HepG2 (cell line): ENCODE measurements around the gene ADARB2. TPM values are rescaled to one million over a fixed set of nuclear protein-coding genes. Genes with fewer than 3 reads are reported as not detected.

Experiments used
- ATAC-seq: fragments of 200-7000 bp; cut with Tn5 transposase; 3 replicates; pipeline ENCODE4 v1.9.1; 2020; ENCODE audit warnings: mild to moderate bottlenecking, moderate library complexity
- BruUV-seq: library from RNA; stranded (reverse); fragments of 400-500 nt; replicated peaks from 2 replicates; lab custom pipeline; 2021; lab: Mats Ljungman, UMichigan
- CTCF ChIA-PET: fragments of 300-600 bp; formaldehyde crosslinking; extraction: SDS; loops from one replicate; lab custom pipeline; 2021; ENCODE audit warnings: low total read pairs, inconsistent platforms, low intra/inter-chr PET ratio; lab: Yijun Ruan, JAX
- POLR2A ChIA-PET: fragments of 350-600 bp; sonication (Branson Sonifier 250); formaldehyde crosslinking; loops from one replicate; lab custom pipeline; 2020; ENCODE audit warnings: antibody characterized with exemption, inconsistent platforms; lab: Yijun Ruan, JAX
- DNase-seq: peaks from one replicate; pipeline ENCODE4 v3.0.0-alpha.2; 2015; ENCODE audit warnings: low spot score
- FAIRE-seq: peaks from 3 replicates; lab custom pipeline; 2011; peaks lifted over from hg19 to GRCh38; lab: Jason Lieb, UNC
- H2AFZ ChIP-seq: one replicate; pipeline ENCODE4 v1.6.1; 2011; ENCODE audit warnings: low read length, inconsistent platforms
- H3K27ac ChIP-seq: fragments of 300-600 bp; 3 replicates; pipeline ENCODE4 v1.8.0; 2011; ENCODE audit warnings: mixed run types, mild to moderate bottlenecking, mixed read lengths, low read length, inconsistent platforms; ENCODE audit not compliant: insufficient read depth; ENCODE audit errors: extremely low read length
- H3K27me3 ChIP-seq, 2 experiments: fragments of 200-600 bp in 1 of 2; 2 replicates in 1 of 2; 3 replicates in 1 of 2; pipeline versions ENCODE4 v1.6.0 to v1.8.0; 2011; ENCODE audit warnings: low read length in 2 of 2, mild to moderate bottlenecking in 2 of 2, moderate library complexity in 2 of 2, inconsistent platforms in 1 of 2; ENCODE audit not compliant: insufficient read depth in 2 of 2, control insufficient read depth in 1 of 2
- H3K36me3 ChIP-seq, 2 experiments: fragments of 200-600 bp in 1 of 2; replicated peaks in 1 of 2; 2 replicates in 1 of 2; 3 replicates in 1 of 2; pipeline versions ENCODE4 v1.5.1 to v1.8.0; 2011; ENCODE audit warnings: low read length in 2 of 2, inconsistent platforms in 1 of 2; ENCODE audit not compliant: insufficient read depth in 2 of 2, control insufficient read depth in 1 of 2
- H3K4me1 ChIP-seq: 2 replicates; pipeline ENCODE4 v1.5.1; 2012; ENCODE audit warnings: low read length, inconsistent platforms; ENCODE audit not compliant: insufficient read depth
- H3K4me2 ChIP-seq: 2 replicates; pipeline ENCODE4 v1.6.0; 2011; ENCODE audit warnings: low read depth, low read length, inconsistent platforms
- H3K4me3 ChIP-seq, 3 experiments: fragments of 200-600 bp in 1 of 3; sonication (generic), shearing (Covaris generic) in 1 of 3; replicated peaks in 1 of 3; 2 replicates each; pipeline ENCODE4 v1.5.1; 2011 to 2016; ENCODE audit warnings: low read length in 3 of 3, inconsistent platforms in 2 of 3, low read depth in 2 of 3, mild to moderate bottlenecking in 2 of 3, control low read depth in 1 of 3, mixed read lengths in 1 of 3; ENCODE audit not compliant: insufficient read depth in 1 of 3
- H3K79me2 ChIP-seq: one replicate; pipeline ENCODE4 v1.6.1; 2011; ENCODE audit warnings: low read length, inconsistent platforms; ENCODE audit not compliant: insufficient read depth
- H3K9ac ChIP-seq: 2 replicates; pipeline ENCODE4 v1.6.0; 2011; ENCODE audit warnings: mild to moderate bottlenecking, low read depth, low read length, inconsistent platforms; ENCODE audit not compliant: insufficient read depth
- H3K9me3 ChIP-seq: 2 replicates; pipeline ENCODE4 v1.5.1; 2012; ENCODE audit warnings: mild to moderate bottlenecking, low read length
- H4K20me1 ChIP-seq: 2 replicates; pipeline ENCODE4 v1.6.0; 2011; ENCODE audit warnings: inconsistent platforms, mild to moderate bottlenecking, low read length, moderate library complexity; ENCODE audit not compliant: insufficient read depth
- ADNP ChIP-seq: sonication (generic); formaldehyde crosslinking; IDR thresholded peaks from 2 replicates; pipeline ENCODE4 v1.4.0; 2020; ENCODE audit warnings: missing genetic modification reagents
- BCL6 ChIP-seq: IDR thresholded peaks from 2 replicates; pipeline ENCODE4 v1.6.1; 2016; ENCODE audit warnings: missing genetic modification reagents, missing compliant biosample characterization
- HMG20B ChIP-seq: conservative IDR thresholded peaks from 2 replicates; pipeline ENCODE4 v1.6.1; 2016; ENCODE audit warnings: missing genetic modification reagents, missing compliant biosample characterization
- KDM2A ChIP-seq: sonication (generic); formaldehyde crosslinking; IDR thresholded peaks from 2 replicates; pipeline ENCODE4 v1.4.0; 2020; ENCODE audit warnings: low read depth, missing genetic modification reagents, borderline replicate concordance
- MEIS2 ChIP-seq: sonication (generic); formaldehyde crosslinking; IDR thresholded peaks from 2 replicates; pipeline ENCODE4 v1.9.0; 2021; ENCODE audit warnings: mild to moderate bottlenecking, missing genetic modification reagents
- TAF15 ChIP-seq: fragments of 200-400 bp; formaldehyde crosslinking; IDR thresholded peaks from one replicate; pipeline ENCODE4 v1.6.1; 2018; ENCODE audit warnings: mild to moderate bottlenecking, low read depth, low read length; ENCODE audit not compliant: poor library complexity, severe bottlenecking
- ZBTB14 ChIP-seq: sonication (generic); formaldehyde crosslinking; IDR thresholded peaks from 2 replicates; pipeline ENCODE4 v1.4.0; 2020; ENCODE audit warnings: missing genetic modification reagents
- ZNF318 ChIP-seq: sonication (generic); formaldehyde crosslinking; IDR thresholded peaks from 2 replicates; pipeline ENCODE4 v1.4.0; 2020; ENCODE audit warnings: mild to moderate bottlenecking, missing genetic modification reagents
- ZNF326 ChIP-seq: sonication (generic); formaldehyde crosslinking; IDR thresholded peaks from 2 replicates; pipeline ENCODE4 v1.4.0; 2020; ENCODE audit warnings: missing genetic modification reagents, borderline replicate concordance
- ZNF329 ChIP-seq: sonication (generic); formaldehyde crosslinking; IDR thresholded peaks from 2 replicates; pipeline ENCODE4 v1.9.0; 2021; ENCODE audit warnings: low read depth, mild to moderate bottlenecking, missing genetic modification reagents
- WGBS: methylation state at CpG from one replicate; pipeline ENCODE4 v1.1.6; 2017; ENCODE audit warnings: low lambda C conversion rate; 5-methylcytosine and 5-hydroxymethylcytosine counted together
- in situ Hi-C: cut with HindIII; loops from 2 replicates; pipeline ENCODE4 v1.10.0; 2017; ENCODE audit warnings: low pct_unique_long_range_greater_than_20kb; ENCODE audit not compliant: extremely low pct_ligation_motif_present
- intact Hi-C: fragments of 100-400 bp; cut with micrococcal nuclease; formaldehyde crosslinking; loops from one replicate; pipeline ENCODE4 v1.10.0; 2022; ENCODE audit not compliant: unreplicated experiment
- polyA plus RNA-seq, 8 experiments: library from polyadenylated mRNA; depleted of rRNA in 3 of 8; stranded (reverse) in 7 of 8; unstranded in 1 of 8; fragments of >200 nt; fragmentation: Illumina TruSeq in 4 of 8; extraction: Trizol in 4 of 8; gene quantifications; 2 replicates each; pipeline versions ENCODE4 v1.2.1 to v1.2.3, GENCODE V29; 2011 to 2016; ENCODE audit warnings: low read depth in 4 of 8, missing spikeins in 1 of 8, mixed read lengths in 1 of 8; ENCODE audit not compliant: insufficient read depth in 1 of 8
- total RNA-seq, 5 experiments: library from RNA; depleted of rRNA; stranded (reverse); fragments of >200 nt; fragmentation: Illumina TruSeq; extraction: Trizol; gene quantifications; 2 replicates each; pipeline ENCODE4 v1.2.3, GENCODE V29; 2016; ENCODE audit warnings: low read depth in 1 of 5
- TF ChIP-seq, protein P1 (sequence below): sonication (generic); formaldehyde crosslinking; IDR thresholded peaks from 2 replicates; pipeline ENCODE4 v1.8.0; 2022; ENCODE audit warnings: low read depth, missing genetic modification reagents
- TF ChIP-seq, protein P2 (sequence below), 2 experiments: fragments of 450-650 bp in 1 of 2; sonication (generic) in 1 of 2; formaldehyde crosslinking; IDR thresholded peaks; 2 replicates each; pipeline versions ENCODE4 v1.5.0 to v1.8.0; 2020 to 2022; ENCODE audit warnings: mild to moderate bottlenecking in 1 of 2, missing genetic modification reagents in 1 of 2

The ADARB2 gene
- total and polyA plus RNA-seq, 2 of the 13 experiments (the other 11 are each of a cell fraction or from before 2014, with no cell fraction given), result not detected

GRCh38 chr10:1413823-1414222 lies 323.5 kb downstream of the ADARB2 start:
- BruUV-seq, result no TSS peak
- no peak overlapping the region for H3K4me2 ChIP-seq
- H2AFZ ChIP-seq, result no peak overlapping the region
- H3K27ac ChIP-seq, result no peak overlapping the region
- in situ Hi-C loops (no loop called here), intact Hi-C loops (no loop called here)
- H3K4me3 ChIP-seq, result no peak overlapping the region
- ChIA-PET POLR2A (no interaction called here), CTCF (no interaction called here)
- H3K79me2 ChIP-seq, result no peaks in the 10 kb centered on the region
- FAIRE-seq (no peak), DNase-seq (no peak), ATAC-seq (no peak)
- peaks cover 8 to 65% of the 10 kb centered on the region in 2 experiments for H3K27me3 ChIP-seq
- no peaks in the 10 kb centered on the region for H3K36me3 ChIP-seq
- no peak overlapping the region for H3K9ac ChIP-seq
- H4K20me1 ChIP-seq, result 0 out of 2 replicates have a peak, but pooled peaks cover 4% of the 10 kb centered on the region
- no peaks in the 10 kb centered on the region for H3K4me1 ChIP-seq
- WGBS, result 4% methylated on average over 3 of the region's 7 CpGs
- H3K9me3 ChIP-seq, result no peaks in the 10 kb centered on the region
- TF ChIP-seq BCL6 (CRISPR knock-in tag) (no peak), TAF15 (no peak), ZNF318 (CRISPR knock-in tag) (no peak), ZNF329 (CRISPR knock-in tag) (no peak), ADNP (CRISPR knock-in tag) (no peak), ZBTB14 (CRISPR knock-in tag) (no peak), HMG20B (no peak), MEIS2 (CRISPR knock-in tag) (no peak), KDM2A (CRISPR knock-in tag) (no peak), ZNF326 (CRISPR knock-in tag) (no peak)
- TF ChIP-seq, protein P1, sequence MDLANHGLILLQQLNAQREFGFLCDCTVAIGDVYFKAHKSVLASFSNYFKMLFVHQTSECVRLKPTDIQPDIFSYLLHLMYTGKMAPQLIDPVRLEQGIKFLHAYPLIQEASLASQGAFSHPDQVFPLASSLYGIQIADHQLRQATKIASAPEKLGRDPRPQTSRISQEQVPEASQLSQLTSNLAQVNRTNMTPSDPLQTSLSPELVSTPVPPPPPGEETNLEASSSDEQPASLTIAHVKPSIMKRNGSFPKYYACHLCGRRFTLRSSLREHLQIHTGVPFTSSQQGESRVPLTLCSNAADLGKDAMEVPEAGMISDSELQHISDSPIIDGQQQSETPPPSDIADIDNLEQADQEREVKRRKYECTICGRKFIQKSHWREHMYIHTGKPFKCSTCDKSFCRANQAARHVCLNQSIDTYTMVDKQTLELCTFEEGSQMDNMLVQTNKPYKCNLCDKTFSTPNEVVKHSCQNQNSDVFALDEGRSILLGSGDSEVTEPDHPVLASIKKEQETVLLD (CRISPR knock-in tag), result no peak
- TF ChIP-seq, protein P2, sequence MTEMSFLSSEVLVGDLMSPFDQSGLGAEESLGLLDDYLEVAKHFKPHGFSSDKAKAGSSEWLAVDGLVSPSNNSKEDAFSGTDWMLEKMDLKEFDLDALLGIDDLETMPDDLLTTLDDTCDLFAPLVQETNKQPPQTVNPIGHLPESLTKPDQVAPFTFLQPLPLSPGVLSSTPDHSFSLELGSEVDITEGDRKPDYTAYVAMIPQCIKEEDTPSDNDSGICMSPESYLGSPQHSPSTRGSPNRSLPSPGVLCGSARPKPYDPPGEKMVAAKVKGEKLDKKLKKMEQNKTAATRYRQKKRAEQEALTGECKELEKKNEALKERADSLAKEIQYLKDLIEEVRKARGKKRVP (CRISPR knock-in tag; IDR thresholded peaks at IDR 0.05), result no peak
